H9 (cell line): Measurements from ENCODE around the gene PDZD2. TPM values are rescaled to one million over a fixed set of nuclear protein-coding genes. Genes with fewer than 3 reads are reported as not detected.

Experiments
- DNase-seq: peaks from one replicate; pipeline ENCODE4 v3.0.0-alpha.2; 2017
- H2AFZ ChIP-seq: one replicate; pipeline ENCODE4 v1.6.1; 2013; ENCODE audit warnings: mild to moderate bottlenecking, low read length, control low read depth, moderate library complexity
- H2AK5ac ChIP-seq: 2 replicates; pipeline ENCODE4 v1.6.1; 2013; ENCODE audit warnings: low read length, control low read depth, mixed read lengths; ENCODE audit not compliant: insufficient read length
- H2BK120ac ChIP-seq: one replicate; pipeline ENCODE4 v1.6.1; 2013; ENCODE audit warnings: low read depth, mild to moderate bottlenecking, low read length, control low read depth, inconsistent platforms; ENCODE audit not compliant: poor library complexity, severe bottlenecking
- H2BK12ac ChIP-seq: 2 replicates; pipeline ENCODE4 v1.6.1; 2013; ENCODE audit warnings: low read length, control low read depth, mixed read lengths, low read depth; ENCODE audit not compliant: insufficient read length
- H2BK15ac ChIP-seq: 2 replicates; pipeline ENCODE4 v1.6.1; 2013; ENCODE audit warnings: low read depth, low read length, control low read depth
- H2BK20ac ChIP-seq: one replicate; pipeline ENCODE4 v1.6.1; 2013; ENCODE audit warnings: low read depth, mild to moderate bottlenecking, low read length, control low read depth, inconsistent platforms; ENCODE audit not compliant: poor library complexity, severe bottlenecking
- H2BK5ac ChIP-seq: 2 replicates; pipeline ENCODE4 v1.6.1; 2013; ENCODE audit warnings: low read length, control low read depth, mixed read lengths; ENCODE audit not compliant: insufficient read length
- H3K14ac ChIP-seq: 2 replicates; pipeline ENCODE4 v1.6.1; 2013; ENCODE audit warnings: low read length, control low read depth; ENCODE audit not compliant: insufficient read depth
- H3K18ac ChIP-seq: 2 replicates; pipeline ENCODE4 v1.6.1; 2013; ENCODE audit warnings: low read depth, mild to moderate bottlenecking, mixed read lengths, low read length, control low read depth; ENCODE audit not compliant: insufficient read length
- H3K23ac ChIP-seq: 2 replicates; pipeline ENCODE4 v1.6.1; 2013; ENCODE audit warnings: low read length, control low read depth, mixed read lengths, low read depth; ENCODE audit not compliant: insufficient read length
- H3K23me2 ChIP-seq: 2 replicates; pipeline ENCODE4 v1.6.1; 2013; ENCODE audit warnings: low read depth, mild to moderate bottlenecking, mixed read lengths, low read length, control low read depth; ENCODE audit not compliant: insufficient read length, poor library complexity, severe bottlenecking
- H3K27ac ChIP-seq: 2 replicates; pipeline ENCODE4 v1.5.1; 2013; ENCODE audit warnings: low read length, control low read depth, mixed read lengths, low read depth; ENCODE audit not compliant: insufficient read length
- H3K27me3 ChIP-seq: 2 replicates; pipeline ENCODE4 v1.6.1; 2013; ENCODE audit warnings: low read length, control low read depth, inconsistent platforms; ENCODE audit not compliant: insufficient read depth
- H3K4ac ChIP-seq: 2 replicates; pipeline ENCODE4 v1.6.1; 2013; ENCODE audit warnings: low read depth, mild to moderate bottlenecking, control low read depth, inconsistent platforms, low read length, moderate library complexity
- H3K4me1 ChIP-seq: 2 replicates; pipeline ENCODE4 v1.6.1; 2013; ENCODE audit warnings: low read length, control low read depth, inconsistent platforms; ENCODE audit not compliant: insufficient read depth
- H3K4me2 ChIP-seq: 2 replicates; pipeline ENCODE4 v1.6.1; 2013; ENCODE audit warnings: low read length, control low read depth, mixed read lengths; ENCODE audit not compliant: insufficient read length, insufficient read depth
- H3K56ac ChIP-seq: 2 replicates; pipeline ENCODE4 v1.6.1; 2013; ENCODE audit warnings: low read depth, mild to moderate bottlenecking, mixed read lengths, low read length, control low read depth; ENCODE audit not compliant: insufficient read length
- H3K79me1 ChIP-seq: 2 replicates; pipeline ENCODE4 v1.6.1; 2013; ENCODE audit warnings: low read depth, mild to moderate bottlenecking, moderate library complexity, low read length, control low read depth, inconsistent platforms; ENCODE audit not compliant: insufficient read depth, poor library complexity, severe bottlenecking
- H3K79me2 ChIP-seq: 2 replicates; pipeline ENCODE4 v1.6.1; 2013; ENCODE audit warnings: low read length, control low read depth, inconsistent platforms; ENCODE audit not compliant: insufficient read depth
- H3K9ac ChIP-seq: 2 replicates; pipeline ENCODE4 v1.6.1; 2013; ENCODE audit warnings: low read length, control low read depth, mixed read lengths; ENCODE audit not compliant: insufficient read length; ENCODE audit errors: extremely low read depth
- H3K9me3 ChIP-seq: one replicate; pipeline ENCODE4 v1.6.1; 2013; ENCODE audit warnings: low read depth, low read length, inconsistent platforms; ENCODE audit not compliant: control insufficient read depth
- H3T11ph ChIP-seq: one replicate; pipeline ENCODE4 v1.6.1; 2013; ENCODE audit warnings: mild to moderate bottlenecking, low read length, control low read depth, inconsistent platforms
- H4K20me1 ChIP-seq: one replicate; pipeline ENCODE4 v1.6.1; 2013; ENCODE audit not compliant: control insufficient read depth, insufficient read length, insufficient read depth
- H4K5ac ChIP-seq: 2 replicates; pipeline ENCODE4 v1.6.1; 2013; ENCODE audit warnings: low read depth, mild to moderate bottlenecking, mixed read lengths, low read length, control low read depth; ENCODE audit not compliant: insufficient read length
- H4K8ac ChIP-seq: replicated peaks from 2 replicates; pipeline ENCODE4 v1.6.1; 2013; ENCODE audit warnings: low read length, control low read depth, mixed read lengths, low read depth; ENCODE audit not compliant: insufficient read length
- H4K91ac ChIP-seq: 2 replicates; pipeline ENCODE4 v1.6.1; 2013; ENCODE audit warnings: low read depth, mild to moderate bottlenecking, moderate library complexity, mixed read lengths, low read length, control low read depth; ENCODE audit not compliant: insufficient read length
- H3K27ac Mint-ChIP-seq, 3 experiments: 2 replicates in 2 of 3; 3 replicates in 1 of 3; pipeline ENCODE4 v1.8.0; 2020 to 2021; ENCODE audit warnings: mixed read lengths in 3 of 3, mild to moderate bottlenecking in 1 of 3, moderate library complexity in 1 of 3
- H3K27me3 Mint-ChIP-seq: 2 replicates; pipeline ENCODE4 v1.8.0; 2021; ENCODE audit warnings: low read depth, mild to moderate bottlenecking, moderate library complexity, mixed read lengths
- H3K36me3 Mint-ChIP-seq, 3 experiments: 2 replicates in 2 of 3; 3 replicates in 1 of 3; pipeline ENCODE4 v1.8.0; 2020 to 2021; ENCODE audit warnings: low read depth in 3 of 3, mixed read lengths in 3 of 3; ENCODE audit not compliant: insufficient read depth in 1 of 3
- H3K4me1 Mint-ChIP-seq, 2 experiments: 2 replicates each; pipeline ENCODE4 v1.8.0; 2020; ENCODE audit warnings: mixed read lengths in 2 of 2
- H3K4me3 Mint-ChIP-seq, 2 experiments: 2 replicates in 1 of 2; 3 replicates in 1 of 2; pipeline ENCODE4 v1.8.0; 2020 to 2021; ENCODE audit warnings: mild to moderate bottlenecking in 2 of 2, mixed read lengths in 2 of 2, moderate library complexity in 1 of 2
- H3K9me3 Mint-ChIP-seq, 2 experiments: 2 replicates in 1 of 2; 3 replicates in 1 of 2; pipeline ENCODE4 v1.8.0; 2020; ENCODE audit warnings: mild to moderate bottlenecking in 2 of 2, mixed read lengths in 2 of 2, moderate library complexity in 1 of 2
- CTCF ChIP-seq: fragments of 200-600 bp; sonication (generic); conservative IDR thresholded peaks from 3 replicates; pipeline ENCODE4 v1.8.0; 2021; ENCODE audit warnings: antibody characterized with exemption, mild to moderate bottlenecking
- WGBS: extraction: QIAGEN DNeasy Blood & Tissue Kit; methylation state at CpG from one replicate; pipeline ENCODE4 v1.1.7; 2013; ENCODE audit warnings: missing lambda C conversion rate, low lambda C conversion rate, mixed read lengths; ENCODE audit not compliant: insufficient read length; ENCODE audit errors: extremely low coverage; 5-methylcytosine and 5-hydroxymethylcytosine counted together
- total RNA-seq: library from RNA; stranded (reverse); gene quantifications from 2 replicates; pipeline ENCODE4 v1.2.1, GENCODE V29; 2021

The PDZD2 gene
- total RNA-seq, 1 experiment from 2014 or later: 9.9 TPM

- no peak overlapping the region for H3K4ac ChIP-seq
- no peak overlapping the region for H3K18ac ChIP-seq
- H2AFZ ChIP-seq: no peak overlapping the region
- H3K23me2 ChIP-seq: no peaks in the 10 kb centered on the region
- H4K5ac ChIP-seq: no peak overlapping the region
- H4K8ac ChIP-seq: no peak overlapping the region
- H4K20me1 ChIP-seq: no peaks in the 10 kb centered on the region
- H2BK12ac ChIP-seq: no peak overlapping the region
- Mint-ChIP-seq H3K27me3 (no peaks in the 10 kb centered on the region), H3K4me1 (peaks cover 10 to 12% of the 10 kb centered on the region in 2 experiments), H3K27ac (peak overlapping the region in 1 of 3 experiments; percentile 88; a peak in 3 of 7 replicates), H3K36me3 (peaks cover 0 to 16% (median 5%) of the 10 kb centered on the region in 3 experiments; a peak in 4 of 7 replicates), H3K4me3 (no peak overlapping the region), H3K9me3 (no peaks in the 10 kb centered on the region)
- H3T11ph ChIP-seq: no peak overlapping the region
- H3K27ac ChIP-seq: no peak overlapping the region
- H3K56ac ChIP-seq: no peak overlapping the region
- no peak overlapping the region for H3K4me2 ChIP-seq
- no peak overlapping the region for H2BK20ac ChIP-seq
- no peak overlapping the region for H2AK5ac ChIP-seq
- H2BK15ac ChIP-seq: no peak overlapping the region
- TF ChIP-seq CTCF: no peak
- no peak for DNase-seq
- no peaks in the 10 kb centered on the region for H3K79me1 ChIP-seq
- H3K4me1 ChIP-seq: no peaks in the 10 kb centered on the region
- no CpG with 5 or more reads among the region's 12 CpGs for WGBS
- no peak overlapping the region for H2BK5ac ChIP-seq
- H3K79me2 ChIP-seq: no peaks in the 10 kb centered on the region
- H4K91ac ChIP-seq: no peak overlapping the region
- no peaks in the 10 kb centered on the region for H3K9me3 ChIP-seq
- H3K23ac ChIP-seq: no peak overlapping the region
- H3K9ac ChIP-seq: no peak overlapping the region
- H3K14ac ChIP-seq: no peak overlapping the region
- no peaks in the 10 kb centered on the region for H3K27me3 ChIP-seq
- H2BK120ac ChIP-seq: no peak overlapping the region
These were observed 449.3 kb downstream of the PDZD2 start for GRCh38 chr5:32088214-32088613.
